Small intestine (tissue), 7 donors: ENCODE results near the gene CAPN8. TPM values are rescaled to one million over a fixed set of nuclear protein-coding genes. Genes with fewer than 3 reads are reported as not detected.

Experiments
- DNase-seq, 2 donors: peaks; one replicate each; pipeline versions ENCODE4 v3.0.0 to v3.0.0-alpha.2; 2013
- FAIRE-seq: peaks from 2 replicates; lab custom pipeline; 2012; peaks lifted over from hg19 to GRCh38; lab: Jason Lieb, UNC
- H3K27ac ChIP-seq, 3 donors: one replicate each; pipeline ENCODE4 v1.5.1; 2013; ENCODE audit warnings: low read length in 2 of 3, mild to moderate bottlenecking in 2 of 3, control low read depth in 1 of 3, inconsistent platforms in 1 of 3, low read depth in 1 of 3, moderate library complexity in 1 of 3
- H3K27me3 ChIP-seq, 3 donors: one replicate each; pipeline ENCODE4 v1.6.1; 2013; ENCODE audit warnings: low read length in 3 of 3, inconsistent platforms in 1 of 3; ENCODE audit not compliant: control insufficient read depth in 3 of 3, insufficient read depth in 3 of 3
- H3K36me3 ChIP-seq, 3 donors: one replicate each; pipeline ENCODE4 v1.6.1; 2013; ENCODE audit warnings: low read length in 3 of 3, inconsistent platforms in 1 of 3, low read depth in 1 of 3, mild to moderate bottlenecking in 1 of 3, moderate library complexity in 1 of 3; ENCODE audit not compliant: control insufficient read depth in 3 of 3, insufficient read depth in 2 of 3
- H3K4me1 ChIP-seq, 3 donors: one replicate each; pipeline ENCODE4 v1.6.1; 2013; ENCODE audit warnings: low read length in 2 of 3, inconsistent platforms in 1 of 3, low read depth in 1 of 3, mild to moderate bottlenecking in 1 of 3, moderate library complexity in 1 of 3; ENCODE audit not compliant: control insufficient read depth in 3 of 3, insufficient read depth in 2 of 3
- H3K4me3 ChIP-seq, 3 donors: one replicate each; pipeline ENCODE4 v1.5.1; 2013; ENCODE audit warnings: low read length in 3 of 3, control low read depth in 1 of 3, inconsistent platforms in 1 of 3, low read depth in 1 of 3, mild to moderate bottlenecking in 1 of 3, moderate library complexity in 1 of 3
- H3K9me3 ChIP-seq, 2 donors: one replicate each; pipeline ENCODE4 v1.6.1; 2013; ENCODE audit warnings: low read depth in 1 of 2, low read length in 1 of 2; ENCODE audit not compliant: control insufficient read depth in 2 of 2, insufficient read depth in 1 of 2
- WGBS, 3 donors: extraction: QIAGEN DNeasy Blood & Tissue Kit; methylation state at CpG; one replicate each; pipeline ENCODE4 v1.1.7; 2013; 5-methylcytosine and 5-hydroxymethylcytosine counted together
- polyA plus RNA-seq, 4 donors: library from polyadenylated mRNA; stranded (reverse) in 3 of 4; unstranded in 1 of 4; fragments of 200-250 nt in 3 of 4; fragments of 120-200 nt in 1 of 4; gene quantifications; one replicate each; pipeline versions ENCODE4 v1.2.1 to v1.2.3, GENCODE V29; 2013
- donor health status: healthy with polysubstance abuse.
- donor health status: control.
- donor health status: control.
- donor health status: Bipolar disorder and iron deficiency.
- donor health status: healthy.

CAPN8 gene
- polyA plus RNA-seq, 4 donors = 5.1 to 14.8 (median 11.8) TPM

DNA sequence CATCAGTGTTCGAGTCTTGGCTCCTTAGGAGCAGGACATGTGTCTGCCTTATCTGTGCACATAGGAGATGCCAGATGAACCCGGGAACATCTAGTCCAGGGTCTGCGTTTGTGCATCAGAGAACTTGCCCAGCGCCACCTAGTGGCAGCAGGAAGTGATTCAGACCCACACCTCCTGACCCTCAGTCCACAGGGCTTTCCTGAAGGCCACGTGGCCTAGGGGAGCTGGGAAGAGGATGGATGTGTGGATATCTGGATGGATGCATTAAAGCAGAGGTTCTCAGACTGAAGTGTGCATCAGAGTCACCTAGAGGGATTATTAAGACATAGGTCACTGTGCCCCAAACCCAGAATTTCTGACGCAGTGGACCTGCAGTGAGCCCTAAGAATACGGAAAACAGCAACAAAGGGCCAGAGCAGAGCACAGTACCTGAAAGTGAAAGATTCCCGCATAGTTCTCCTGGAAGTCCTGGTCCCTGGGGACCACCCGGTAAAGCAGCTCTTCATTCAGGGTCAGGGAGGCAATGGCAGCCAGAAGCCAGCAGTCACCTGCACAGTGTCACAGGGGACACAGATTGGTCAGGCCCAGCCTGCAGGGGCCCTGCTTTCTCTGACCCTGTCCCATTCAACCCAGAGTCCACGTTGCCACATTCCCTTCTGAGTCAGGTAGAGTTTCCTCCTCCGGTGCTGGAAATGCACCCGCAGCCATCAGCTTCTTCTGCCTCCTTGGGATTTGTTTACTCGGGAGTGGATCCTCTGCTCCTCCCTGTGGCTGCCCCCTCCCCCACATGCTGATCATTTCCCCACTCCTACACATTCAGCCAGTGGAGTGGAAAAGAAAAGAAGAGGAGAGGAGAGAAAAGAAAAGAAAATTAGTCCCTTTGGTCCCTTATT is 37.0 kb downstream of the CAPN8 start:
- Histone ChIP-seq H3K4me3 (no peak overlapping the region), H3K9me3 (no peaks in the 10 kb centered on the region), H3K4me1 (no peaks in the 10 kb centered on the region), H3K36me3 (no peaks in the 10 kb centered on the region), H3K27ac (no peak overlapping the region), H3K27me3 (peaks cover 0 to 2% (median 0%) of the 10 kb centered on the region in 3 donors)
- FAIRE-seq (no peak), DNase-seq (peak; percentile 49 to 74)
- 59 to 60% (median 60%) methylated on average over 13 of the region's 13 CpGs for WGBS, 3 donors

DNA sequence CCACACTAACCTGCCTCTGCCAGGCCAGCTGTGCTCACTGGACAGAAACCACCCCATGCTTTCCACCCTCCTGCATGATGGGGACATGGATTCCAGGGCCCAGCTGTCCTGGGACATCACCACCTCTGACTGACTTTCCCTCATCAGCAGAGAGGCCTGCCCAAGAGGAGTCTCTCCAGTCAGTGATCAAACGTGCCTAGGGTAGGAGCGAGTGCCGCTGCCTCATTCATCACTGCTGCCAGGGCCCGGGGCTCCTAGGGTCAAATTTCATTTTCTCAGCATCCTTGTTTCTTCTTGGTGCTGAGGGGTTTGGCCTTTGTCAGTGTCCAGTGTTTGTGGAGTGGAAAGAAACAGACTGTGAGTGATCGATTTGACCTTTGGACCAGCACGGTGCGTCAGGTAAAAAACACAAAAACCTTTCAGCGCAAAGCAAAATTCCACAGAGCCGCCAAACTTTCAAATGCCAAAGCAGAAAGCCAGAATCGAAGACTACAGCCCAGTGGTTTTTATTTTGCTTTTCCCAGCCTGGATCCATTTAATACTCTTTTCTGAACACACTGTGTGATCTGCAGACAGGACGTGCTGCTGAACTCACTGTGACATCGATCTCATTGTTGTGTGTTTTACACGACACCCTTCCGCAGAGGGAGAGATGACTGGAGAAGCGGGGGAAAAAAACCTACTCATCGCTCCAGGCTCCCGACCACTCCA is 43.2 kb downstream of the CAPN8 start:
- Histone ChIP-seq H3K4me3 (no peak overlapping the region), H3K27ac (no peak overlapping the region)
- WGBS, 3 donors = 27 to 59% (median 51%) methylated on average over 17 of the region's 17 CpGs

DNA sequence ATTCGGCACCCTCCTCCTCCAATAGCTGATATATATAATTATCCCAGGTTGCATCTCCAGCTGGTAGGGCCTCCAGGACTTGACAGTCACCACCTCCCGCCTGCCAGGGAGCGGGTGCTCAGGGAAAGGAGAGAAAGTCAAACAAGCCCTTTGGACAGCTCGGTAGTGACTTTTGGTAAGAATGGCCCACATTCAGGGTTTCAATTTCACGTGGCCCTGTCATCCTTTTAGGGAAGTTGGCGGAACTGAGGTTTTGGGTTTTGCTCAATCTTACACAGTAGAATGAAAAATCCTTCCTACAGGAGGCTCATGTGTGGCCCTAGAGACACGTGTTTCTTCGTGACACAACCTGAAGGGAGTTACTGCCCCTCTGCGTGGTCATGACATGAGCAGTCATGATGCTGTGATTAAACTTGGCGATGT is 44.2 kb downstream of the CAPN8 start:
- Histone ChIP-seq H3K9me3 (no peaks in the 10 kb centered on the region), H3K27ac (no peak overlapping the region), H3K27me3 (no peaks in the 10 kb centered on the region), H3K36me3 (no peaks in the 10 kb centered on the region), H3K4me1 (peaks cover 0 to 7% (median 0%) of the 10 kb centered on the region in 3 donors), H3K4me3 (no peak overlapping the region)
- FAIRE-seq = no peak
- no peak for DNase-seq
- 61 to 79% (median 72%) methylated on average over 10 of the region's 10 CpGs for WGBS, 3 donors

More for the DNA sequence above, 43.2 kb downstream of the CAPN8 start:
- FAIRE-seq (no peak), DNase-seq (peak; percentile 42 to 63)
- Histone ChIP-seq H3K36me3 (no peaks in the 10 kb centered on the region), H3K27me3 (no peaks in the 10 kb centered on the region), H3K4me1 (peaks cover 0 to 7% (median 0%) of the 10 kb centered on the region in 3 donors), H3K9me3 (no peaks in the 10 kb centered on the region)

DNA sequence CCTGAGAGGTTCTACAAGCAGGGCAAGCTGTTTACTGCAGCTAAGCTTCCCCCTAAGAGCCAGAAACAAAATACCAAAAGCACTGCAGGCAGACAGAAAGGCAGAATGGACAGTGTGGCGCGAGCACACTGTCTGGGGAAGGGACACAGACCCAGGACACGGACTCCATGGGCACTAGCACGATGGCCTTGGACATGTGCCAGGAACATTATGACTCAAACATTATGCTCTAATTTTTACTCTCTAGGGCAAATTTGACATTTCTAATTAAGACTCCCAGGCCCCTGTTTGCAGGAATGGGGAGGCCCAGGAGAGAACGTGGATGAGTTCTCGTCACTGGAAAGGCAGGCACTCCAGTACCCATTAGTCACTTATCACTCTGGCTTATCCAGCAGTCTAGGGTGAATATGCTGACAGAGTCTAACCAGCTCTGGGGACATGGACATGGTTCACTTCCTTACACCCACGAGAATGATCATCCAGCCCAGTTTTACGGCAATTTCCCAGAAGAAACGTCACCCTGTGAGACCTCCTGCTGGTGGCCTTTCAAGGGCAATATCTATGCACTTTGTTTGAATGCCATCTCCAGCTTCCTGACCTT is 45.1 kb downstream of the CAPN8 start:
- DNase-seq (peak in 1 of 2 donors; percentile 41), FAIRE-seq (no peak)
- H3K4me3 ChIP-seq = no peak overlapping the region
- H3K4me1 ChIP-seq = peaks cover 0 to 7% (median 0%) of the 10 kb centered on the region in 3 donors
- no peaks in the 10 kb centered on the region for H3K9me3 ChIP-seq
- WGBS, 3 donors = 74 to 77% (median 76%) methylated on average over 9 of the region's 9 CpGs
- no peaks in the 10 kb centered on the region for H3K36me3 ChIP-seq
- no peaks in the 10 kb centered on the region for H3K27me3 ChIP-seq
- no peak overlapping the region for H3K27ac ChIP-seq

DNA sequence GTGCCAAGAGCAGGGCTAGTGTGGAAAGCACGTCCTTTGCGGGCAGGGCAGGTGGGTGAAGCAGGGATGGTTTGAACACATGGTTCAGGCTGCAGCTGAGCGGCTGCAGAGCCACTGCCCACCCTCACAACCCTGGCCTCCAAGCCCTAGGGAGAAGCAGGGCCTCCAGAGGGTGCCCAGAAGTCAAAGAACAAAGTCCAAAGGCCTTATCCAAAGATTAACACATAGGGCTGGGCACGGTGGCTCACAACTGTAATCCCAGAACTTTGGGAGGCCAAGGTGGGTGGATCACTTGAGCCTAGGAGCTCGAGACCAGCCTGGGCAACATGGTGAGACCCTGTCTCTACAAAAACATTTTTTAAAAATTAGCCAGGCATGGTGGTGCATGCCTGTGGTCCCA is 46.8 kb downstream of the CAPN8 start:
- peaks cover 0 to 7% (median 0%) of the 10 kb centered on the region in 3 donors for H3K4me1 ChIP-seq
- no peaks in the 10 kb centered on the region for H3K9me3 ChIP-seq
- WGBS, 3 donors = 62 to 74% (median 66%) methylated on average over 5 of the region's 5 CpGs
- DNase-seq = no peak
- no peaks in the 10 kb centered on the region for H3K27me3 ChIP-seq
- no peak overlapping the region for H3K4me3 ChIP-seq
- H3K36me3 ChIP-seq = no peaks in the 10 kb centered on the region
- FAIRE-seq = no peak
- no peak overlapping the region for H3K27ac ChIP-seq

DNA sequence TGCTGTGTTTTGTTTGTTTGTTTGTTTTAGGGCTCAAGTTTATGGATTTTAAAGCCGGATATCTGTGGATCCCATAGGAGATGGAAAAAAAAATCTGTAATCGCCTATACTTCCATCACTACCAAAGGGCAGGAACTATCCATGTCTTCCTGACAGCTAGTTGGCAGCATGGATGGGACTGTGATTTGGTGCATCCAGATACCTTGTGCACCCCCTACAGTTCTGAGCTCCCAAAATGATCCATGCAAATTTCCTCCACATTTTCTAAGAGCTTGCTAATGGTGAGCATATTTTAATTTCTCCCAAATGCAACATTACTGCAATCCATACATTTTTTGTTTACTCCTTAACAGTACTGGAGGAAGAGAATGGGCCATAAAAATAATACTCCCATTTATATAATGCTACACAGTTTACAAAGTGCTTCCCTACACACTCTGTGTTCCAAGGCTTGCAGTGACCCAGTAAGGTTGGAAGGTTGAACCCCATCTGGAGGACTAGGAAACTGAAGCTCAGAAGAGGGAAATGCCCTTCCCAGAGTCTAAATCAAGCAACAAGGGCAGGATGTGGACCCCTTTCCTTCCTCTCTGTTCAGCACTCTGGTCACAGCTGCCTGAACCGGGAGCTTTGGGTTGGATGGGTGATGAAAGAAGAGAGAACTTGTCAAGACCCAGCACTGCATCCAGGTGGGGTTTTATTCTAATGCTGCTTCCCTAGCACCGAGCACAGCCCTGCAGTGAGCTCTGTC is 48.0 kb downstream of the CAPN8 start:
- no peaks in the 10 kb centered on the region for H3K27me3 ChIP-seq
- no peak overlapping the region for H3K27ac ChIP-seq
- H3K36me3 ChIP-seq = no peaks in the 10 kb centered on the region
- FAIRE-seq = no peak
- H3K9me3 ChIP-seq = no peaks in the 10 kb centered on the region
- H3K4me3 ChIP-seq = no peak overlapping the region
- WGBS, 3 donors = 67 to 89% (median 70%) methylated on average over 4 of the region's 4 CpGs
- no peak for DNase-seq
- peaks cover 0 to 7% (median 0%) of the 10 kb centered on the region in 3 donors for H3K4me1 ChIP-seq

DNA sequence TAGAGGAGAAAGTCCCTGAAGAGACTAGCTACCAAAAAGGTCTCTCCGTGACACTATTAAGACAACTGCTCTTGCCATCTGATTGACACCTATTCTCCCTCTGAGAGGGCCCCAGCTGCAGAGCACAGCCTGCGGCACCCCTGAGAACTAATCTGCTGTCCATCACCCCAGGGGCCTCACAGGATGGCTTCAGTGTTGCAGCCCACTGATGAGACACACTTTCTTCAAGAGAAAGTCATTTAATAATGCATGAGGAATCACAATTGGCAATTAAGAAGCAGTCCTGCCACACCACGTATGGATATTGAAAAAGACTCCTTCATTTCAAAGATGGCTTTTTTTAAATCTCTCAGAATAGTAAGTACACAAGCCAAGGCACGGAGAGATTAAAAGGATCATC is 48.9 kb downstream of the CAPN8 start:
- WGBS, 3 donors = 85 to 89% (median 86%) methylated on average over 4 of the region's 4 CpGs
- Histone ChIP-seq H3K4me1 (peaks cover 0 to 7% (median 0%) of the 10 kb centered on the region in 3 donors), H3K36me3 (no peaks in the 10 kb centered on the region), H3K4me3 (no peak overlapping the region), H3K27me3 (no peaks in the 10 kb centered on the region), H3K27ac (no peak overlapping the region), H3K9me3 (peaks cover 0 to 5% of the 10 kb centered on the region in 2 donors)
- no peak for FAIRE-seq
- no peak for DNase-seq

DNA sequence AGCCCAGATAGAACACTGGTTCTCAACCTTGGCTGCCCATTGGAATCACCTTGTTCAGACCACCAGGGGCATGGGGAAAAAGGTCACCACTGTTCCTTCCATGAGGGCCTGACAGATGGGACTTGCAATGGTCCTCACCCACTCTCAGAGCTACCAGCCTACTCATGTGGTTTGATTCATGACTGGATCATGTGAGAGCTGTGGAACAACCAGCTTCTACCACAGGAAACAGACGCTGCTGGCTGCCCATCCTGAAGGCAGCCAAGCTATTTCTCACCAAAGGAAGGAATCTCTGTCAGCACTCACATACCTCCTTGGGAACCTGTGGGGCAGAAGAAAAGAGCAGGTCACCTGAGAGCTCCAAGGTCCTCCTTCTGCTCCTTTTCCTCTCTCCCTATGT is 53.6 kb downstream of the CAPN8 start:
- H3K9me3 ChIP-seq = peaks cover 0 to 7% of the 10 kb centered on the region in 2 donors
- no peak overlapping the region for H3K4me3 ChIP-seq
- no peaks in the 10 kb centered on the region for H3K27me3 ChIP-seq
- no peak overlapping the region for H3K27ac ChIP-seq
- DNase-seq = no peak
- no peak for FAIRE-seq
- H3K4me1 ChIP-seq = no peaks in the 10 kb centered on the region
- H3K36me3 ChIP-seq = no peaks in the 10 kb centered on the region
- 0 to 32% (median 0%) methylated on average over 1 of the region's 1 CpG for WGBS, 3 donors
